Measurements from ENCODE around the gene AKAP5. TPM values are rescaled to one million over a fixed set of nuclear protein-coding genes. Genes with fewer than 3 reads are reported as not detected.

The AKAP5 gene
- polyA plus RNA-seq, 1 donor (not counting 4 experiments of a cell fraction or from before 2014, with no cell fraction given): 0.08 TPM

DNA sequence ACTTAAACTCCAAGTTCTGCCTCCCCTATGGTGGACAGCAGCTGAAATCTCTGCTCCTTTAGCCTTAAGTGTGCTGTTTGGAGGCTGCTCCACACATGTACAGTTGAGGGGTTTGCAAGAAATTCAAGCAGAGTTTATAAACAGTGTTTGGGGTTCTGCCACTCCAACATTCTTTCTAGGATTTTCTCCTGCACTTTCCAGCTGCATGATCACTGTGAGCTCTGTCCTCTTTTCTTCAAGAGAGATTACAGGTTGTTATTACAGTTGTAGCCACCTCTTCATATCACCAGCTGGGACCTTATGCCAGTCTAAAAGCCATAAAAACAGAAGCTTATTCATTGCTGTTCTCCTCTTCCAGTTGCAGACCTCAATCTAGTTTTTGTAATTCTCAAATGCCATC lies 30.0 kb downstream of the AKAP5 start:
- Histone ChIP-seq H3K79me2 (ENCODE audit: control insufficient read depth, insufficient read depth, low read length) (peaks cover 6% of the 10 kb centered on the region), H3K27me3 (ENCODE audit: control insufficient read depth, extremely low read depth, insufficient read depth, low read length) (no peaks in the 10 kb centered on the region), H3K9me3 (ENCODE audit: control insufficient read depth, low read depth, low read length) (no peaks in the 10 kb centered on the region), H3K27ac (ENCODE audit: control insufficient read depth, insufficient read depth, low read length) (no peak overlapping the region), H3K4me1 (ENCODE audit: control insufficient read depth, extremely low read depth, insufficient read depth, low read length) (no peaks in the 10 kb centered on the region), H3K36me3 (ENCODE audit: control insufficient read depth in 2 of 2, extremely low read depth in 1 of 2, insufficient read depth in 2 of 2, low read length in 2 of 2) (peaks cover 0 to 4% of the 10 kb centered on the region in 2 experiments), H3K9me1 (ENCODE audit: control insufficient read depth, extremely low read depth, insufficient read depth, low read length) (no peaks in the 10 kb centered on the region), H2AFZ (ENCODE audit: control insufficient read depth, low read length) (no peak overlapping the region), H4K20me1 (ENCODE audit: control insufficient read depth, extremely low read depth, insufficient read depth, low read length) (no peaks in the 10 kb centered on the region), H3K4me2 (ENCODE audit: control insufficient read depth, extremely low read depth, insufficient read depth, low read depth, low read length) (no peak overlapping the region), H3K4me3 (ENCODE audit: control insufficient read depth in 2 of 3, extremely low read depth in 1 of 3, insufficient read depth in 2 of 3, low read depth in 1 of 3, low read length in 3 of 3) (no peak overlapping the region), H3K9ac (ENCODE audit: control insufficient read depth, extremely low read depth, insufficient read depth, low read length) (no peak overlapping the region)
- FAIRE-seq (no peak), DNase-seq (ENCODE audit: low read depth, low spot score) (no peak)
- TF ChIP-seq EZH2 (IDR thresholded peaks at IDR 0.05; ENCODE audit: low read length): no peak
- TF ChIP-seq, protein P1, sequence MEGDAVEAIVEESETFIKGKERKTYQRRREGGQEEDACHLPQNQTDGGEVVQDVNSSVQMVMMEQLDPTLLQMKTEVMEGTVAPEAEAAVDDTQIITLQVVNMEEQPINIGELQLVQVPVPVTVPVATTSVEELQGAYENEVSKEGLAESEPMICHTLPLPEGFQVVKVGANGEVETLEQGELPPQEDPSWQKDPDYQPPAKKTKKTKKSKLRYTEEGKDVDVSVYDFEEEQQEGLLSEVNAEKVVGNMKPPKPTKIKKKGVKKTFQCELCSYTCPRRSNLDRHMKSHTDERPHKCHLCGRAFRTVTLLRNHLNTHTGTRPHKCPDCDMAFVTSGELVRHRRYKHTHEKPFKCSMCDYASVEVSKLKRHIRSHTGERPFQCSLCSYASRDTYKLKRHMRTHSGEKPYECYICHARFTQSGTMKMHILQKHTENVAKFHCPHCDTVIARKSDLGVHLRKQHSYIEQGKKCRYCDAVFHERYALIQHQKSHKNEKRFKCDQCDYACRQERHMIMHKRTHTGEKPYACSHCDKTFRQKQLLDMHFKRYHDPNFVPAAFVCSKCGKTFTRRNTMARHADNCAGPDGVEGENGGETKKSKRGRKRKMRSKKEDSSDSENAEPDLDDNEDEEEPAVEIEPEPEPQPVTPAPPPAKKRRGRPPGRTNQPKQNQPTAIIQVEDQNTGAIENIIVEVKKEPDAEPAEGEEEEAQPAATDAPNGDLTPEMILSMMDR (optimal IDR thresholded peaks at IDR 0.05 in 1 of 3, IDR thresholded peaks at IDR 0.05 in 1 of 3, conservative IDR thresholded peaks at IDR 0.05 in 1 of 3; ENCODE audit: extremely low read depth in 1 of 3, insufficient read depth in 2 of 3, low read length in 3 of 3): no peak
- dilution Hi-C loops (cut with MboI; ENCODE audit: extremely low pct_ligation_motif_present, low sequenced_read_pairs): no loop called here

DNA sequence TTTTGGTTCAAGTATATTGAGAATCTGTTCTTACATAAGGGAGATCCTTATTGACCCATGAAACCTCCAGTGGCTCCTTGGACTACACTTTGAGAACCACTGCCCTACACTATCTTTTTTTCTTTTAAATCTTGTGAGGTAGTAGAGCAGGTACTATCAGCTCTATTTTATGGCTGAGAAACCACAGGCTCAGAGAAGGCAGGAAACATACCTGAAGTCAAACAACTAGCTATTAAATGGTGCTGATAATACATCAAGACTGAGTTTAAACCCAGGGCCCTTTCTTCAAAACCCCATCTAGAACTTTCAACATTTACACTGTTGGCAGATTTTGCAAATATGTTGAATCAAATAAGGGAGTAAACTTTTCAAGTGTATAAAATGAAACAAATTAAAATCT lies 31.5 kb downstream of the AKAP5 start:
- H3K36me3 ChIP-seq (ENCODE audit: control insufficient read depth in 2 of 2, extremely low read depth in 1 of 2, insufficient read depth in 2 of 2, low read length in 2 of 2): peaks cover 0 to 4% of the 10 kb centered on the region in 2 experiments
- no peak for FAIRE-seq
- no peak overlapping the region for H2AFZ ChIP-seq (ENCODE audit: control insufficient read depth, low read length)
- no peaks in the 10 kb centered on the region for H3K9me1 ChIP-seq (ENCODE audit: control insufficient read depth, extremely low read depth, insufficient read depth, low read length)
- TF ChIP-seq, protein P1 (optimal IDR thresholded peaks at IDR 0.05 in 1 of 3, IDR thresholded peaks at IDR 0.05 in 1 of 3, conservative IDR thresholded peaks at IDR 0.05 in 1 of 3; ENCODE audit: extremely low read depth in 1 of 3, insufficient read depth in 2 of 3, low read length in 3 of 3): no peak
- no peak for TF ChIP-seq EZH2 (IDR thresholded peaks at IDR 0.05; ENCODE audit: low read length)
- H3K27me3 ChIP-seq (ENCODE audit: control insufficient read depth, extremely low read depth, insufficient read depth, low read length): no peaks in the 10 kb centered on the region
- no peak overlapping the region for H3K4me3 ChIP-seq (ENCODE audit: control insufficient read depth in 2 of 3, extremely low read depth in 1 of 3, insufficient read depth in 2 of 3, low read depth in 1 of 3, low read length in 3 of 3)
- no peak for DNase-seq (ENCODE audit: low read depth, low spot score)
- peaks cover 9% of the 10 kb centered on the region for H3K79me2 ChIP-seq (ENCODE audit: control insufficient read depth, insufficient read depth, low read length)
- dilution Hi-C loops (cut with MboI; ENCODE audit: extremely low pct_ligation_motif_present, low sequenced_read_pairs): no loop called here
- H3K27ac ChIP-seq (ENCODE audit: control insufficient read depth, insufficient read depth, low read length): no peak overlapping the region
- peaks cover 7% of the 10 kb centered on the region for H3K4me1 ChIP-seq (ENCODE audit: control insufficient read depth, extremely low read depth, insufficient read depth, low read length)
- no peak overlapping the region for H3K4me2 ChIP-seq (ENCODE audit: control insufficient read depth, extremely low read depth, insufficient read depth, low read depth, low read length)
- no peak overlapping the region for H3K9ac ChIP-seq (ENCODE audit: control insufficient read depth, extremely low read depth, insufficient read depth, low read length)
- H4K20me1 ChIP-seq (ENCODE audit: control insufficient read depth, extremely low read depth, insufficient read depth, low read length): no peaks in the 10 kb centered on the region
- no peaks in the 10 kb centered on the region for H3K9me3 ChIP-seq (ENCODE audit: control insufficient read depth, low read depth, low read length)

Data from keratinocyte (primary cell).